Ammon's horn (tissue), 1 donor: ENCODE results near the gene GET4.
A peak's percentile ranks its signal among the peaks of the same experiment; 100 is the strongest.
"Not testable (repeated sequence)": the region's sequence is repeated elsewhere in the genome, so short reads cannot be mapped to it uniquely, and the experiment has no call there.

Experiments used
- DNase-seq: peaks from one replicate; pipeline ENCODE4 v3.0.0-alpha.2; 2016; ENCODE audit warnings: low spot score

GET4 gene

DNA sequence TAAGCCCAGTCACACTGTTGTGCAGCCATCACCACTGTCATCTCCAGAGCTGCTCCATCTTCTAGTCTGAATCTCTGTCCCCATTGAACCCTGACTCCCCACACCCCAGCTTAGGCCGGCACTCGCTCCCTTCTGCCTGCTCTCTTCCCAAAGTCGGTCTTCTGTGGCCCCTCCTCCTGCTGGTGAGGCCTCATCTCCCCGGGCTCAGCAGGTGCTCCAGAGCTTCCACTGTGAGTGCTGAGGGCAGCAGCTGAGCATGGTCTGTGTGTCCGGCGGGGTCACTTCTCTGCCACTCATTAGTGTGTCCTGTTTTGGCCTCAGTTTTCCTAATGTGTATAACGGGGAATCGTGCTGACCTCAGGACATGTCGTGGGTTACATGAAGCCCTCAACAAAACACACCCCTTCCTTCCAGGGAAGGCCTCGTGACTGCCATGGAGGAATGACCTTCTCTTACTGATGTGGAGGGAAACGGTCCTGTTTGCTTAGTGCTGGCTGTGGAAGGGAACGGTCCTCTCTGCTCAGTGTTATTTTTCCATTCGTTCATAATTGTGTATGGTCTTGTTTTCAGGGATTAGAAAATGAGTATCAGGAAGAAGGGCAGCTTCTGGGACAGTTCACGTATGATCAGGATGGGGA, 4.3 kb upstream of the GET4 start:
- DNase-seq: no peak

DNA sequence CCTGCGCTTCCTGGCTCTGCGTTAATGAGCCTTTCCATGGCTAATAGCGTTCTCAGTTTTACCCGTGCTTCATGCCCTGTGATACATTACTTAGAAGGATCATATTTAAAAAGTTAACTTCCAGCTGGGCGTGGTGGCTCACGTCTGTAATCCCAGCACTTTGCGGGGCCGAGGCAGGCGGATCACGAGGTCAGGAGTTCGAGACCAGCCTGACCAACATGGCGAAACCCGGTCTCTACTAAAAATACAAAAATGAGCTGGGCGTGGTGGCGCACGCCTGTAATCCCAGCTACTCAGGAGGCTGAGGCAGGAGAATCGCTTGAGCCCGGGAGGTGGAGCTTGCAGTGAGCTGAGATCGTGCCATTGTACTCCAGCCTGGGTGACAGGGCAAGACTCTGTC, 3.7 kb upstream of the GET4 start:
- not testable (repeated sequence) for DNase-seq

DNA sequence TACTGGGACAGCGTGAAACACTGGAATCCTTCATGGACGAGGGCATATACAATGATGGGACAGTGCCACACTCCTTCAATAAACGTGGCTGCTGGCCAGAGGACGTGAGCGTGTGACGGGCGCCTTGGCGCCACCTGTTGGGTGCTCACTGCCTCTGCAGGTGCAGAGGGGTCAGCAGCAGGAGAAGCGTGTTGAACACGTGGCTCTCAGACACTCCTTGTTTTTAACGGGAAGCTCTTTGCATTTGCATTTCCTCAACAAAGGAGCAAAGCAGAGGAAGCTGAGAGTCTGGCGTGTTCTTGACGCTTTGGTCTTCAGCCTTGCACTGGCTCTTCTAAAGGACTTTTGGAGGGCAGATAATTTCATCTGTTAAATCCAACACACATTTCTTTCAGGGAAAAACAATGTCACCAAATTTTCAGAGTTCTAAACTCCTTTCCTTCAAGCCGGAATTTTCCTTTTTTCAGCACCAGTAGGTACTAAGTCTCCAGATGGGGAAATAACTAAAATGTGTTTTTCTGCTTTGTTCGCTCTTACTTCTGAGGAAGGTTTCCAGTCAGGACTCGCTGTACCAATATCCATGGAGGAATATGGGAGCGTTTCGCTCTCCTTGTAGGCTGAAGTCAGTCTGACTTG, 2.9 kb upstream of the GET4 start:
- peak; percentile 92 for DNase-seq

DNA sequence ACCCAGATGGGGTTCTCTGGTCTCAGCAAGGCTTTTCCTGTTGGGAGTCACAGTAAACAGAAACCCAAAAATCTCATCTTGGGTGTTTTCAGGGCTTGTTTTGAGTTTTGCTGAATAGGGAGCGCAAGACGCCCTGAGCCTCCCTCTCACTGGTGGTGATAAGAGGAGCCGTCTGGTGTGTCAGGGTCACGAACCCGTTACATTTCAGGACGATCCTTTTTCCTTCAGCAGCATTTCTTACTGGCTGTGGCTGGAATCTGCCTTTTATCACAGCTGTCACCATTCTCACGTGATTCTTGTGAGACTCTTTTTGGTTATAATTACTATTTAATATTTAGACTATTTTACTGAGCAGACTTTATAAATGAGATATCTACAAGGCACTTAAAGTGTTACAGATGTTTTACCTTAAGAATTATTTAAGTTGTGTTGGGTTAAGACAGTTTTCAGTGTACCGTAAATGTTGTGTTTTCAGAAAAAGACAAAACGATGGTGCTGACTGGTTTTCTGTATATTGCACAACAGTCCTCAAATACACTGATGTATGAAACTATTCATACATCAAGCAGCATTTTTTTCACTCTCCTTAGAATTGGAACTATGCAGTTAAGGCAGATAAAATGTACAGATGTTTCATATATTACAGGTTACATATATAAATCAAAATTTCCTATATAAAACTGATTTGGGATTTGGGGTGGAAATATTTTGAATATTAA, 2.2 kb upstream of the GET4 start:
- DNase-seq: no peak

DNA sequence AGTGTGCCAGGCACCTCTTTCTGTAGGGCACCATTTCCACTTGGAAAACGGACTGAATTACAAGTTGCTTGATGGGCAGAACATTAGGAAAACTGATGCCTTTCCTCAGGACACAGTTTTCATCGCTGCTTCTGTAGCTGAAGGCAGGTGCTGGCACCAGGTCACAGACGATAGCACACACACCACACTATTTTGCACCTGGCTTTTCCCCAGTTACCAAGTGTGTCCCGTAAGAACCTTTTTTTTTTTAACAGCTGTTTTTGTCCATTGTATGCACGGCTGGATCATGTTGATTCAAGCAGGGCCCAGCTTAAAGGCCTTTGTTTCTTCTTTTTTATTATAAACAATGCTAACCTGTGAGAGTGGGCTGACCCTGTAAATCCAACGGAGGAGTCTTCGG, 1.3 kb upstream of the GET4 start:
- DNase-seq: no peak

DNA sequence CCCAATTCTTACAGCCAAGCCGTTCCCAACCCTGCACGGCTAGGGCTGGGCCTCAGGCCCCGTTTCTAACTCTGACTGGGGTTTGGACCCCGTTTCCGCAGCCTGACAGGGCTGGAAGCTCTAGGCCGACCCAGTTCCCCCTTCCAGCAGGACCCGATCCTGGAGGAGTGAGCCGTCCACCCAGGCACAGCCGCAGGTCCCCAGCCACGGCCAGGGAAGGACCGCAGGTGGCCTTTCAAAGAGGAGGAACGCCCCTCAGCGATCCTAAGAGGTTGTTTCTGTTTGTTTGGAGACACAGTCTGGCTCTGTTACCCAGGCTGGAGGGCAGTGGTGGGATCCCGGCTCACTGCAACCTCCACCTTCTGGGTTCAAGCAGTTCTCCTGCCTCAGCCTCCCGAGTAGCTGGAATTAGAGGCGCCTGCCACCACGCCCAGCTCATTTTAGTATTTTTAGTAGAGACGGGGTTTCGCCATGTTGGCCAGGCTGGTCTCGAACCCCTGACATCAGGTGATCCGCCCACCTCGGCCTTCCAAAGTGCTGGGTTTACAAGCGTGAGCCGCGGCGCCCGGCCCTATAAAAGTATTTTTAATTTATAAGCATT, 778 bp upstream of the GET4 start:
- DNase-seq: no peak

DNA sequence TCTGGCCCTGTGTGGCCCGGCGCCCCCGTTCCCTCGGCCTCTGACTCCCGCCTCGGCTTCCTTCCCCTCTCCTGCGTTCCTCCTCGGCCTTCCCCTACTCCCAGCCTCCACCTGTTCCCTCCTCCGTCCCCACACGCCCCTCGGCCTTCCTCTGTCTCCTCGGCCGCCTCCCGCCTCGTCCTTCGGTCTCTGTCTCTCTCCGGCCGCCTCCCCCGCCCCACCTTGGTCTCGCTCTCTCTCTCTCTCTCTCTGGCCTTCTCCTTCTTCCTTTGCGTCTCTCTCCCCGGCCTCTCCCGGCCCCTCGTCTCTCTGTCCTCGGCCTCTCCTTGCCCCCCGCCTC, 588 bp downstream of the GET4 start:
- no peak for DNase-seq

DNA sequence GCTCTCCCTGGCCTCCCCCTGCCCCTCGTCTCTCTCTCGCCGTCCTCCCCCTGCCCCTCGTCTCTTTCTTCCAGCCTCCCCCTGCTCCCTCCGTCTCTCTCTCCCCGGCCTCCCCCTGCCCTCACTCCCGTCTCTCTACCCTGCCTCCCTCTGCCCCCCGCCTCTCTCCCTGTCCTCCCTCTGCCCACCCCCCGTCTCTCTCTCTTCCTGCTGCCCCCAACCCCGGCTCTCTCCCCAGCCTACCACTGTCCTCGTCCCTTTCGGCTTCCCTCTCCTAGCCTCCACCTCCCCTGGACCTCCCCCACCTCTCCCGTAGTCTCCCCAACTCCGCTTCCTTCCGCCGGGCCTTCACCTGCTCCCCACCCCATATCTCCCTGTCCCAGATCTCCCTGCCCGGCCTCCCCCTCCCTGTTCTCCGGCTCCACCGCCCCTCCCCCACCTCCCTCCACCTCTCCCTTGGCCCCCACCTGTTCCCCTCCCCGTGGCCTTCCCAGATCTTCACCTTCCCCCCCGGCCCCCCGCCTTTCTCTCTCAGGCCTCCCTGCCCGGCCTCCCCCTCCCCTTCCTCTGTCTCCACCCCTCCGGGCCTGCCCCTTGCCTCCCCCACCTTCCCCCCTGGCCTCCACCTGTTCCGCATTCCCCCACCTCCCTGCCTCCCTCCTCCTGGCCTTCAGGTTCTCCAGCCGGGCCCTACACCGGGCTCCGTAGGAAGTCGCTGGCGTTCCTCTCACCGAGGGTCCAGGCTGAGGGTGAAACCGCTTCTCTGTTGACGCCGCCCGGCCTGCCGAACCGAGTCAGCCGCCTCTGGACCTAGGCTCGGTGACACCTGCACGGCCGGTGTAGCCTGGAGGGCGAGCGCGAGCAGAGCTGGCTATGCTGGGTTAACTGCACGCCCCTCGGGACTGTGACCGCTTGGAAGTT, 1.2 kb downstream of the GET4 start:
- no peak for DNase-seq

DNA sequence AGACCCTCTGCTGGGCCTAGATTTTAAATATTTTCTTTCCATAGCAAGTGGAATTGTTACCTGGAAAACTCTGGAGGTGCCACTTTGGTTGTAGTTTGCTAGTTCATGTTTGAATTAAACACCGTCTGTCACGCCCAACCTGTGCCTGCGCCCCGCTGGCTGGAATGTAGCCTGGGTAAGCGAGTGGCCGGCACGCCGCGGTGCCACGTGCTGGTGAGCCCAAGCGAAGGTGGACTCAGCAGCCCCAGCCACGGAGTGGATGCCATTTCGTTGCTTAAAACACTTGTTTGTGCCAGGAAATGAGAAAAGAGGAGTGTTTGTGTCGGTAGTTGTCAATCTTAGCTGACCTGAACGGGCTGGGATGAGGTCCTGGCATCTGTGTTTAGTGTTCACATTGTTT, 2.7 kb downstream of the GET4 start:
- no peak for DNase-seq

DNA sequence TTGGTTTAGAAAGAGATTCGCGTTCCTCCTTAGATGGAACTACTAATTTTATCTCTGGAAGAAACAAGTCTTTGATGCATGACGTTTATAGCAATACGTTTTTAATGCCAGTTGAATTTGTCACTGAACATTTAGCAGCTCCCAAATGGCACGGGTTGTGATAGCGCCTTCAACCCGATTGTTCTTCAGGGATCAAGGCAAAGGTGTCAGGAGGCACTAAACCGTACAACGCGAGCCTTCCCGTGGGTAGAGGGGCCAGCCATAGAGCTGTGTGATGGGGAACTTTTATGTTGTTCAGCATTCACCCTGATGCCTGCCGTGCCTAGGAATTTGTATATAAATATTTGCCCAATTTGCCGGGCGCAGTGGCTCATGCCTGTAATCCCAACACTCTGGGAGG, 3.4 kb downstream of the GET4 start:
- DNase-seq: no peak

DNA sequence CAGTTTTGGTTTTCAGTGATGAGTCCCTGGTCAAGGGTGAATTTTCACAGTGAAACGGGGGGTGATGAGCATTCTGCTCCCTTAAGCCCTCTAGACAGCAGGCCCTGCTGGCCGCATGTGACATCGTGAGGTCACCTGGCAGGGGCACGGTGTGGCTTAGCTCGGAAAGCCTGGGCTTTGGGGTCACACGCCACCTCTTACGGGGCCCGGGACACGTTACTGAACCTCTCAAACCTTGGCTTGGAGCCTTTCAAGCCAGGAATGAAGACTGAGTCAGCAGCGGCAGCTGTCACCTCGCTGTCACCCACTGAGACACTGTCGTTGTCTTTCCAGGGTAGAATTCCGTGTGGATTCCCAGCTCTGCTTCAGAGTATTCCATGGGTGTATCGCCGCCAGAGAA, 4.1 kb downstream of the GET4 start:
- DNase-seq: no peak

DNA sequence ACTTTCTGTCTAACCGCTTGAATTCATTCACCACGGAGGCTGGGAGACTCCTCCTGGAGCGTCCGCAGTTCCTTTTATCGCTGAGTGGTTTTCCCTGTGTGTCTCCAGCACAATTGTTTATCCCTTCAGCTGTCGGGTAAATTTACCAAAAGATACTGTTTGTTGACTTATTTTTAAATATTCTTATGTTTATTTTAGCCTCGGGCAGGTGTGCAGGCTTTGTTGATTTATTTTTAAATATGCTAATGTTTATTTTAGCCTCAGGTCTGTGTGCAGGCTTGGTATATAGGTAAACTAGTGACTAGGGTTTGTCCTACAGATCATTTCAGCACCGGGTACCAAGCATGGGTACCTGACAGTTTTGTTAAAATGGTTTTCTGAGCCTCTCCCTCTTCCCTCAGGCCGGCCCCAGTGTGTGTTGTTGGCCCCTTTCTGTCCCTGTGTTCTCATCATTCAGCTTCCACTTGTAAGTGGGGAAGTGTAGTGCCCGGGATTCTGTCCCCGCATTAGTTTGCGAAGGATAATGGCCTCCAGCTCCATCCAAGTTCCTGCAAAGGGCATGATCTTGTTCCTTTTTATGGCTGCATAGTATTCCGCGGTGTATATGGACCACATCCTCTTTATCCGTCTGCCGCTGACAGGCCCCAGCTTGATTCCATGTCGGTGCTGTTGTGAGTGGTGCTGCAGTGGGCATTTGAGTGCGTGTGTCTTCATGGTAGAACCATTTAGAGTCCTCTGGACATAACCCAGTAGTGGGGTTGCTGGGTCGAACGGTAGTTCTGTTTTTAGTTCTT, 5.3 kb downstream of the GET4 start:
- no peak for DNase-seq

DNA sequence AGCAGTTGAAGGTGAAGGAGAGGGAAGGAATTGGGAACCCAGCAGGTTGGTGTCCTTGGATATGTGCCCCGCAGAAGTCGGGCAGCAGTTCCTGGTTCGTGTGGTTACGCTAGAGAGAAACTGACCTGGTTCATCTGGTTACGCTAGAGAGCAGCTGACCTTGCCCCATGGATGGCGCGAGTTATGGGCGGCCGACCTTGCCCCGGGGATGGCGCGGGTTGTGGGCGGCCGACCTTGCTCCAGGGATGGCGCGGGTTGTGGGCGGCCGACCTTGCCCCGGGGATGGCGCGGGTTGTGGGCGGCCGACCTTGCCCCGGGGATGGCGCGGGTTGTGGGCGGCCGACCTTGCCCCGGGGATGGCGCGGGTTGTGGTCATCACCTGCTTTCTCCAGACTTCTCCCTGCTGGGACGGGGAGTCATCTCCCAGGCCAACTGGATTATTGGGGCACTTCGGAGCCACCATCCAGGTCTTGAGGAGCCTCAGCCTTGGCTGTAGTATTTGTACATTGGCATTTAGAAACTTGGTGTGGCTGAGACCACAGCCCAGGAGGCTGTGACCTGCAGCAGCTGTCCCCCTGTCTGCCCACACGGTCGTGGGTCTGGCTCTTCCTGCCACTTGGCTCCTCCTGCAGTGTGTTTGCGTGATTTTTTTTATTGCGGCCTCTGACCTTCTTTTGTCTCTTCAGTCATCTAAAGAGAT, 6.1 kb downstream of the GET4 start:
- no peak for DNase-seq

DNA sequence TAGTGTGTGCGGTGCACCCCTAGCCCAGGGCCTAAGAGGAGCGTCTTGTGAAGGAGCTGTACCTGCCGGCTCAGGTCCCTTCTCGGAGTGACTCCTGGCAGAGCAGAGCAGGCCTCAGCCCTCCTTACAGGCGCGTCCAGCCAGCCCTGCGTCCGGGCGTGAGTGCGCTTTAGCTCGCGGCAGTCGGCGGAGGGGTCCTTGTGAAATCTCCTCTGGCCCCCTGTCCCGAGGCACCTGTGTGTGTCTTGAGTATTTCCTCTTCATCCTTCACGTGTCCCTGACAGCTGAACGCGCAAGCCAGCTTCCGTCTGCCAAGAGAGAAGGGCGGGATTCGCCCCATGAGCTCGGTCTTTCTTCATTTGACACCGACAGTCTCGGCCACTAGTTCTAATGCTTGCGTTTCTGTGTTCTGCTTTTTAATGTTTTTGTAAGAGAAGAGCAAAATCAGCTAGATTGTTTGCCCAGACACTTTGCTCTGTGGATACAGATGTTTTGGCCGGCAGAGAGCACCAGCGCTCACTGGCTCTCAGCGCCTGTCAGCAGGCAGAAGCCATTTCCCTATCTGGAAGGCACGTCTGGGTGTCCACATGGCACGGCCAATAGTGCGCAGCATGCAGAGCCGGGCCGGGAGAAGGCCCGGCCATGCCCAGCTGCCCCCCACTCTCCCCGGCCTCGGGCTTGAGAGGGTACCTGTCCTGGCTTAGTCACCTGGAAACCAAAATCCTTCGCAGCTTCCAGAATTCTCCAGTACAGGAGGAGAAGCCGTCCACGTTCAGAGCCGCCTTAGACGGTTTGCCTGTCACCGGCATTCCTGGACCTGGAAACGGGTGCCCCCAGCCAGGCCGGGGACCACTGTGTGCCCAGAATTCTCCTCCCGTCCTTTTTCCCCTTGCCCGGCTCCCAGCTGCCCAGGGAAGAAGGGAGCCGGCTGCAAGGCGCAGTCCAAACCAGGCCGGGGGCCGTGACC, 7.0 kb downstream of the GET4 start:
- DNase-seq: no peak

DNA sequence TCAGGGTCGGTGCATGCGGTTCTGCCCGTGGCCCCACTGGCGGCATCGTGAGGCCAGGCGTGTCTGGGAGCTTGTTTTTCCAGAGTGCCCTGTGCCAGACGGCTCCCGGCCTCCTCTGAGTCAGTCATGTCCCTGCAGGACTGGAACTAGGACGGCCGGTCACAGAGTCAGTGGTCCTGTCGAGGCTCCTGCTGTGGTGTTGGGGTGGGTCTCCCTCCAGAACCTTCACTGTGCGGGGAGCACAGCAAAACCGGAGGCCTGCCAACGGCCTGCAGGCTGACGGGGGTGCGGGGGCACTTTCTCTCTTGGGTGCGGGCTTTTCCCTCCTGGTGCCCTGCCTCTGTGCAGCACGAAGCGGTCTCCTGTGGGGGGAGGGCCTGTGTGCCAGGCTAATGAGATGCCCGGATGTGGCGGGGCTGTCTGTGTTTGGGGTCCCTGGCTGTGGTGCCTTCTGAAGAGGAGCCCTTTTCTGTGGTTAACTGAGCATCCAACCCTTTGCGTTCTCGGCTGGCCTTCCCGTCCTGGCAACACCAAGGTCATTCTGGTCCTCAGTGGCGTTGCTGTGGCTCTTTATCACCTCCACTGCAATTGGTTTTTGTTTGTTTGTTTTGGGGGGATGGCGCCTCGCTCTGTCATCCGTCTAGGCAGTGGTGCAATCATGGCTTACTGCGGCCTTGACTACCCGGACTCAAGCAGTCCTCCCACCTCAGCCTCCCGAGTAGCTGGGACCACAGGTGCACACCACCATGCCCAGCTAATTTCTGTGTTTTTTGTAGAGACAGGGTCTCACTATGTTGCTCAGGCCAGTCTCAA, 8.0 kb downstream of the GET4 start:
- DNase-seq: no peak

DNA sequence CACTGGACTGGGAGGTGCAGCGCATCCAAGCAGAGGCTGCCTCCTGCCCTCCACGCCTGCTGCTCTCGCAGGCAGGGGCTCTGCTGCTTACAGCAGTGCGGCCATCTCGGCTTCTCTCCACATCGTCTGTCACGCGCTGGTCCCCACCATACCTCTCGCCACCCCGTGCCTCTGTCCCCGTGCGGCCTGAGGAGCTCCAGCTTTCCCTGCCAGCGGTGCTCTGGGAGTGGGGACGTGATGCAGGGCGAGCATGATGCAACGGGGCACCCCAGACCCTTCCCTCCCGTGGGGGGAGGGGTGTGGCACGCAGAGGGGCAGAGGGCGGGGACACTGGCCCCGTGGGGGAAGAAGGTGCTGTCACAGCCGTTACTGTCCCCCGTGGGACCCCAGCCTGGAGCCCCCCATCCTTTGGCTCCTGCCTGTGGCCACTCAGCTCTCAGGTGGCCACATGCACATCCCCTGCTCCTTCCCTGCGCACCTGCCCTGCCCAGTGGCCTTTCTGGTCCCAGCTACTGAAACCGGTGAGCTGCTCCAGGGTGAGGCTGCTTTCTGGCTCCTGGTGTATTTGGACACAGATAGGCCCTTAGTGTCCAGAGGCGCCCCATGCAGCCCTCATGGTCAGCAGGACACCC, 9.0 kb downstream of the GET4 start:
- DNase-seq: no peak

DNA sequence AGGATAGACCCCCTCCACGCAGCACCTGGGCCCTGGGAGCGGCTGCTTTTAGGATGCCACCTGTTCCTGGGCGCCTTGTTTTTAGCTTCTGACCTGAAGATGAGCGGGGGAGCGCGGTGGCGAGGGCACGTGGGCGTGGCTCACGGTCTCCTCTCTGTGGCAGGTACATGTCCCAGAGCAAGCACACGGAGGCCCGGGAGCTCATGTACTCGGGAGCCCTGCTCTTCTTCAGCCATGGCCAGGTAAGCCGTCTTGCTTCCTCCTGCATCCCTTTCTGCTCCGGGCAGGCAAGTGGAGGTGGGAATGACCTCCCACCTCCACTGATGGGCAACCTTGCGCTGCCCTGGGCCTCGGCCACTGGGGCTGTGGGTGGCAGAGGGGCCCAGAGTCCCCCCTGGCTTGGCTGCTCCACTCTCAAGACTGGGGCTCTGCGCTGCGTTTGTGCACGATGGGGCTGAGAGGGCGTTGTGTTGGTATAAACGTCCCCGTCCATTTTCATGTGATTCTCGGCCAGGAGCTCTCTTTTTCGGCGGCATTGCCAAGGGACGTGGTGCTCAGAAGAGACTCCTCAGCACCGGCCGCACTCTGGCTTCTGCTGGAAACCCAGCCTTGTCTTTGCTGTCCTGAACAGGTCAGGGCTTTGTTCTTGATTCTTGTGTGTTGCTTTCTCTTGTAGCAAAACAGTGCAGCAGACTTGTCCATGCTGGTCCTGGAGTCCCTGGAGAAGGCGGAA, 9.7 kb downstream of the GET4 start:
- no peak for DNase-seq
